K562 (cell line): ENCODE results near the gene TRAPPC8. TPM values are rescaled to one million over a fixed set of nuclear protein-coding genes. Genes with fewer than 3 reads are reported as not detected.

Experiments
- ATAC-seq: fragments of 200-7000 bp; cut with Tn5 transposase; 3 replicates; pipeline ENCODE4 v1.9.1; 2020; ENCODE audit warnings: moderate library complexity
- BruUV-seq: library from RNA; stranded (reverse); fragments of 400-500 nt; replicated peaks from 2 replicates; lab custom pipeline; 2021; lab: Mats Ljungman, UMichigan
- CTCF ChIA-PET: fragments of 300-600 bp; formaldehyde crosslinking; extraction: SDS; loops from one replicate; lab custom pipeline; 2021; ENCODE audit warnings: low intra/inter-chr PET ratio; lab: Yijun Ruan, JAX
- POLR2A ChIA-PET: fragments of 300-600, 350-650 bp; sonication (Branson Sonifier 250); formaldehyde crosslinking; extraction: SDS; loops from one replicate; lab custom pipeline; 2021; ENCODE audit warnings: antibody characterized with exemption, inconsistent platforms; lab: Yijun Ruan, JAX
- DNase-seq, 4 experiments: peaks; one replicate each; pipeline versions ENCODE4 v3.0.0 to v3.0.0-alpha.2; 2011 to 2018; ENCODE audit warnings: low spot score in 3 of 4, mixed read lengths in 3 of 4; ENCODE audit errors: extremely low read depth in 1 of 4
- FAIRE-seq: peaks from 2 replicates; lab custom pipeline; 2011; peaks lifted over from hg19 to GRCh38; lab: Jason Lieb, UNC
- H2AFZ ChIP-seq: 2 replicates; pipeline ENCODE4 v1.6.0; 2011; ENCODE audit warnings: low read depth, low read length, control low read depth, inconsistent platforms
- H3K27ac ChIP-seq: fragments of 200-600 bp; 3 replicates; pipeline ENCODE4 v1.8.0; 2011; ENCODE audit warnings: low read depth, mild to moderate bottlenecking, control low read depth, inconsistent platforms, low read length, moderate library complexity, mixed read lengths; ENCODE audit errors: extremely low read depth
- H3K27me3 ChIP-seq, 2 experiments: fragments of 300-600 bp in 1 of 2; 2 replicates in 1 of 2; 3 replicates in 1 of 2; pipeline versions ENCODE4 v1.6.0 to v1.8.0; 2011; ENCODE audit warnings: inconsistent platforms in 2 of 2, low read length in 2 of 2, mild to moderate bottlenecking in 1 of 2, mixed read lengths in 1 of 2, moderate library complexity in 1 of 2; ENCODE audit not compliant: control insufficient read depth in 2 of 2, insufficient read depth in 2 of 2
- H3K36me3 ChIP-seq: fragments of 300-600 bp; 3 replicates; pipeline ENCODE4 v1.8.0; 2011; ENCODE audit warnings: mild to moderate bottlenecking, low read length, inconsistent platforms; ENCODE audit not compliant: control insufficient read depth, insufficient read depth
- H3K4me1 ChIP-seq, 2 experiments: fragments of 200-600 bp in 1 of 2; replicated peaks in 1 of 2; 2 replicates in 1 of 2; 3 replicates in 1 of 2; pipeline versions ENCODE4 v1.5.1 to v1.8.0; 2011; ENCODE audit warnings: inconsistent platforms in 2 of 2, low read length in 2 of 2, mild to moderate bottlenecking in 1 of 2, mixed read lengths in 1 of 2, moderate library complexity in 1 of 2; ENCODE audit not compliant: control insufficient read depth in 2 of 2, insufficient read depth in 2 of 2
- H3K4me2 ChIP-seq: 2 replicates; pipeline ENCODE4 v1.6.1; 2011; ENCODE audit warnings: low read length, control low read depth, inconsistent platforms, mixed read lengths; ENCODE audit not compliant: insufficient read depth
- H3K4me3 ChIP-seq: fragments of 200-600 bp; sonication (generic), shearing (Covaris generic); 2 replicates; pipeline ENCODE4 v1.5.1; 2016; ENCODE audit warnings: control low read depth, inconsistent platforms
- H3K79me2 ChIP-seq: fragments of 200-600 bp; 3 replicates; pipeline ENCODE4 v1.8.0; 2011; ENCODE audit warnings: low read length, inconsistent platforms; ENCODE audit not compliant: control insufficient read depth, insufficient read depth
- H3K9ac ChIP-seq, 2 experiments: 2 replicates each; pipeline versions ENCODE4 v1.6.0 to v1.6.1; 2011; ENCODE audit warnings: low read depth in 2 of 2, low read length in 2 of 2, control low read depth in 1 of 2, inconsistent platforms in 1 of 2, mild to moderate bottlenecking in 1 of 2, mixed read lengths in 1 of 2; ENCODE audit not compliant: insufficient read depth in 1 of 2
- H3K9me1 ChIP-seq: one replicate; pipeline ENCODE4 v1.6.0; 2011; ENCODE audit warnings: inconsistent platforms, mild to moderate bottlenecking, low read length, moderate library complexity; ENCODE audit not compliant: control insufficient read depth, insufficient read depth
- H3K9me3 ChIP-seq: replicated peaks from 2 replicates; pipeline ENCODE4 v1.5.1; 2011; ENCODE audit warnings: low read depth, low read length, inconsistent platforms; ENCODE audit not compliant: control insufficient read depth, insufficient read depth
- H4K20me1 ChIP-seq: replicated peaks from 2 replicates; pipeline ENCODE4 v1.6.1; 2011; ENCODE audit warnings: low read length, inconsistent platforms, mixed read lengths; ENCODE audit not compliant: control insufficient read depth, insufficient read depth
- CEBPG ChIP-seq, 3 experiments: fragments of 200-800 bp in 1 of 3; sonication (Bioruptor generic) in 1 of 3; sonication (generic) in 1 of 3; formaldehyde crosslinking in 1 of 3; IDR thresholded peaks in 2 of 3; conservative IDR thresholded peaks in 1 of 3; 2 replicates each; pipeline versions ENCODE4 v1.6.1 to v1.8.0; 2016 to 2022; ENCODE audit warnings: missing compliant biosample characterization in 2 of 3, missing genetic modification characterization in 2 of 3, mild to moderate bottlenecking in 1 of 3, missing genetic modification reagents in 1 of 3
- CTCF ChIP-seq, 3 experiments: IDR thresholded peaks in 2 of 3; conservative IDR thresholded peaks in 1 of 3; 2 replicates each; pipeline ENCODE4 v1.5.1; 2011 to 2012; ENCODE audit warnings: low read length in 3 of 3, mild to moderate bottlenecking in 3 of 3, control low read depth in 2 of 3, improper control_type of control experiment in 1 of 3, inconsistent platforms in 1 of 3, low read depth in 1 of 3, mixed read lengths in 1 of 3, moderate library complexity in 1 of 3; ENCODE audit not compliant: insufficient read depth in 2 of 3
- ESRRA ChIP-seq: fragments of 450-650 bp; IDR thresholded peaks from 2 replicates; pipeline ENCODE4 v1.6.1; 2014; ENCODE audit warnings: low read depth, mild to moderate bottlenecking, moderate library complexity, borderline replicate concordance
- KDM2B ChIP-seq: fragments of 250-450 bp; sonication (Bioruptor Pico); IDR thresholded peaks from 2 replicates; pipeline ENCODE4 v1.8.0; 2021; ENCODE audit warnings: mild to moderate bottlenecking, moderate library complexity
- KLF16 ChIP-seq: IDR thresholded peaks from 2 replicates; pipeline ENCODE4 v1.6.1; 2016; ENCODE audit warnings: antibody characterized with exemption
- PBX2 ChIP-seq, 2 experiments: IDR thresholded peaks in 1 of 2; conservative IDR thresholded peaks in 1 of 2; 2 replicates each; pipeline ENCODE4 v1.6.1; 2016; ENCODE audit warnings: low read depth in 2 of 2, mild to moderate bottlenecking in 1 of 2, missing compliant biosample characterization in 1 of 2, missing genetic modification characterization in 1 of 2, moderate library complexity in 1 of 2
- PRPF4 ChIP-seq: fragments of 200-400 bp; formaldehyde crosslinking; IDR thresholded peaks from one replicate; pipeline ENCODE4 v1.6.1; 2017; ENCODE audit warnings: low read length, low read depth, mild to moderate bottlenecking; ENCODE audit not compliant: insufficient read depth, poor library complexity, severe bottlenecking
- SMC3 ChIP-seq: conservative IDR thresholded peaks from 2 replicates; pipeline ENCODE4 v1.6.1; 2011; ENCODE audit warnings: low read depth, low read length, improper control_type of control experiment; ENCODE audit not compliant: insufficient read depth
- ZHX1 ChIP-seq: fragments of 150-350 bp; conservative IDR thresholded peaks from 2 replicates; pipeline ENCODE4 v1.6.1; 2014; ENCODE audit warnings: low read length
- ZNF121 ChIP-seq: sonication (generic); formaldehyde crosslinking; conservative IDR thresholded peaks from 2 replicates; pipeline ENCODE4 v1.8.0; 2022; ENCODE audit warnings: missing genetic modification reagents
- ZNF143 ChIP-seq: sonication (generic); formaldehyde crosslinking; IDR thresholded peaks from 2 replicates; pipeline ENCODE4 v1.9.0; 2022; ENCODE audit warnings: mild to moderate bottlenecking, missing genetic modification reagents
- ZNF830 ChIP-seq: fragments of 250-450 bp; sonication (Bioruptor Pico); IDR thresholded peaks from 2 replicates; pipeline ENCODE4 v1.5.0; 2021; ENCODE audit warnings: mild to moderate bottlenecking
- WGBS: fragments of 100-300 bp; shearing (Covaris generic); methylation state at CpG from one replicate; pipeline ENCODE4 v1.1.6; 2016; ENCODE audit warnings: low coverage, mixed read lengths; ENCODE audit not compliant: insufficient coverage; ENCODE audit errors: missing lambda C conversion rate; 5-methylcytosine and 5-hydroxymethylcytosine counted together
- in situ Hi-C: fragments of 300-500 bp; cut with MboI; formaldehyde crosslinking; loops from 4 replicates; pipeline ENCODE4 v1.15.0; 2018; ENCODE audit warnings: inconsistent platforms, mixed read lengths
- intact Hi-C: fragments of 100-400 bp; cut with micrococcal nuclease; formaldehyde crosslinking; loops from 2 replicates; pipeline ENCODE4 v1.14.2; 2022
- polyA plus RNA-seq, 8 experiments: library from polyadenylated mRNA; depleted of rRNA in 4 of 8; stranded (reverse) in 5 of 8; unstranded in 3 of 8; fragments of >200 nt; fragmentation: Nextera tagmentation in 2 of 8; fragmentation: Illumina TruSeq in 1 of 8; extraction: Ambion mirVana in 2 of 8; extraction: Trizol in 1 of 8; gene quantifications; 2 replicates each; pipeline versions ENCODE4 v1.2.1 to v1.2.3, GENCODE V29; 2011 to 2014; ENCODE audit warnings: inconsistent platforms in 1 of 8, missing spikeins in 1 of 8
- total RNA-seq, 7 experiments: library from RNA; depleted of rRNA in 6 of 7; stranded (reverse); fragments of >200 nt in 6 of 7; fragmentation: Illumina TruSeq in 2 of 7; extraction: Trizol in 2 of 7; gene quantifications; 2 replicates each; pipeline versions ENCODE4 v1.2.1 to v1.2.3, GENCODE V29; 2011 to 2021; ENCODE audit warnings: low replicate concordance in 1 of 7

Gene TRAPPC8
- total and polyA plus RNA-seq, 9 of the 15 experiments (the other 6 are each of a cell fraction or from before 2014, with no cell fraction given) = 20.1 to 111 (median 35.6) TPM

- Histone ChIP-seq H3K4me2 (no peak overlapping the region), H3K27ac (no peak overlapping the region), H3K9ac (no peak overlapping the region), H3K4me1 (peaks cover 0 to 5% of the 10 kb centered on the region in 2 experiments; a peak in 3 of 5 replicates), H3K9me3 (no peaks in the 10 kb centered on the region; the same call in 1 of the 2 replicates), H3K27me3 (no peaks in the 10 kb centered on the region), H2AFZ (no peak overlapping the region), H4K20me1 (no peaks in the 10 kb centered on the region), H3K36me3 (no peaks in the 10 kb centered on the region), H3K9me1 (no peaks in the 10 kb centered on the region), H3K79me2 (no peaks in the 10 kb centered on the region), H3K4me3 (no peak overlapping the region)
- in situ Hi-C loops (no loop called here), intact Hi-C loops (loop anchor here (1.0 to 5.0 kb wide), 5 partner anchors 78 to 397 kb away; no protein-coding TSS in a partner anchor)
- no TSS peak for BruUV-seq
- WGBS = 31% methylated on average over 11 of the region's 11 CpGs
- FAIRE-seq = peak; percentile 87
- CTCF ChIA-PET = interaction anchor here (0.8 to 2.8 kb wide), 4 partner anchors 76 to 821 kb away, joined by 4 to 13 read pairs (median 7); no protein-coding TSS in a partner anchor
- peak; percentile 86 for ATAC-seq
- POLR2A ChIA-PET = no interaction called here
- peak; percentile 15 to 73 (median 20) for DNase-seq
- no peak for TF ChIP-seq ZNF830 (CRISPR knock-in tag)
- no peak for TF ChIP-seq KLF16
- no peak for TF ChIP-seq KDM2B (CRISPR knock-in tag)
- TF ChIP-seq SMC3 = peak; percentile 61
- TF ChIP-seq ZHX1 = no peak
- no peak for TF ChIP-seq ZNF143 (CRISPR knock-in tag)
- no peak for TF ChIP-seq ESRRA
- no peak for TF ChIP-seq PBX2 (CRISPR knock-in tag; IDR thresholded peaks at IDR 0.05; ENCODE audit: low read depth)
- TF ChIP-seq PBX2 (tag; conservative IDR thresholded peaks at IDR 0.05; ENCODE audit: low read depth) = no peak
- TF ChIP-seq CTCF (IDR thresholded peaks at IDR 0.05 in 2 of 3, conservative IDR thresholded peaks at IDR 0.05 in 1 of 3; ENCODE audit: insufficient read depth in 2 of 3, low read depth in 1 of 3, low read length in 3 of 3) = peak; percentile 59 to 84 (median 72); a peak in 5 of 6 replicates
- TF ChIP-seq CEBPG (CRISPR knock-in tag; IDR thresholded peaks at IDR 0.05) = no peak
- TF ChIP-seq CEBPG (tag; conservative IDR thresholded peaks at IDR 0.05 in 1 of 2, IDR thresholded peaks at IDR 0.05 in 1 of 2) = 0 out of 4 replicates have a peak, but pooled peaks have one; percentile 31 to 35
- no peak for TF ChIP-seq ZNF121 (CRISPR knock-in tag)
- no peak for TF ChIP-seq PRPF4
Measured at GRCh38 chr18:31819106-31819924, 123.6 kb downstream of the TRAPPC8 start.
